GM12878 (cell line): Measurements from ENCODE around the gene BICC1. TPM values are rescaled to one million over a fixed set of nuclear protein-coding genes. Genes with fewer than 3 reads are reported as not detected.

ENCODE experiments used
- ATAC-seq: fragments of 200-7000 bp; cut with Tn5 transposase; 3 replicates; pipeline ENCODE4 v1.9.1; 2020; ENCODE audit warnings: mild to moderate bottlenecking, moderate library complexity
- BruUV-seq: library from RNA; stranded (reverse); fragments of 400-500 nt; replicated peaks from 2 replicates; lab custom pipeline; 2021; lab: Mats Ljungman, UMichigan
- CTCF ChIA-PET: fragments of 300-600 bp; sonication (Branson Sonifier 250); formaldehyde crosslinking; extraction: SDS; loops from one replicate; lab custom pipeline; 2021; ENCODE audit warnings: inconsistent platforms; lab: Yijun Ruan, JAX
- POLR2A ChIA-PET: fragments of 350-600 bp; formaldehyde crosslinking; extraction: SDS; loops from one replicate; lab custom pipeline; 2021; ENCODE audit warnings: inconsistent platforms; lab: Charles Lee
- RAD21 ChIA-PET: fragments of 300-600 bp; sonication (Branson Sonifier 250); formaldehyde crosslinking; loops from one replicate; lab custom pipeline; 2023; ENCODE audit warnings: antibody characterized with exemption; ENCODE audit not compliant: unreplicated experiment; lab: Charles Lee
- SMC1A ChIA-PET: fragments of 300-600 bp; sonication (Branson Sonifier 250); formaldehyde crosslinking; loops from one replicate; lab custom pipeline; 2023; ENCODE audit not compliant: unreplicated experiment, uncharacterized antibody; lab: Charles Lee
- DNase-seq: peaks from one replicate; pipeline ENCODE4 v3.0.0-alpha.2; 2011; ENCODE audit warnings: low read depth, low spot score
- FAIRE-seq: peaks from 3 replicates; lab custom pipeline; 2011; peaks lifted over from hg19 to GRCh38; lab: Jason Lieb, UNC
- H2AFZ ChIP-seq: 2 replicates; pipeline ENCODE4 v1.6.0; 2011; ENCODE audit warnings: low read depth, low read length, control low read depth; ENCODE audit not compliant: control insufficient read depth
- H3K27ac ChIP-seq: 2 replicates; pipeline ENCODE4 v1.5.1; 2011; ENCODE audit warnings: control low read depth; ENCODE audit not compliant: control insufficient read depth, insufficient read depth
- H3K27me3 ChIP-seq, 2 experiments: replicated peaks in 1 of 2; 2 replicates each; pipeline versions ENCODE4 v1.6.0 to v1.6.1; 2011; ENCODE audit warnings: low read length in 1 of 2; ENCODE audit not compliant: control insufficient read depth in 2 of 2, insufficient read depth in 2 of 2
- H3K36me3 ChIP-seq, 2 experiments: 2 replicates each; pipeline ENCODE4 v1.5.1; 2011; ENCODE audit warnings: low read length in 1 of 2; ENCODE audit not compliant: control insufficient read depth in 2 of 2, insufficient read depth in 2 of 2
- H3K4me1 ChIP-seq: 2 replicates; pipeline ENCODE4 v1.6.1; 2011; ENCODE audit warnings: mild to moderate bottlenecking, low read length, moderate library complexity, mixed read lengths; ENCODE audit not compliant: control insufficient read depth, insufficient read depth
- H3K4me2 ChIP-seq: 2 replicates; pipeline ENCODE4 v1.6.0; 2011; ENCODE audit warnings: control low read depth; ENCODE audit not compliant: control insufficient read depth, insufficient read depth
- H3K4me3 ChIP-seq: fragments of 200-600 bp; sonication (generic); 2 replicates; pipeline ENCODE4 v1.5.1; 2016
- H3K79me2 ChIP-seq: 2 replicates; pipeline ENCODE4 v1.6.0; 2011; ENCODE audit warnings: low read length; ENCODE audit not compliant: control insufficient read depth, insufficient read depth
- H3K9ac ChIP-seq: 2 replicates; pipeline ENCODE4 v1.8.0; 2011; ENCODE audit warnings: low read length, control low read depth, mixed read lengths; ENCODE audit not compliant: control insufficient read depth, insufficient read depth
- H3K9me3 ChIP-seq: replicated peaks from 3 replicates; pipeline ENCODE4 v1.5.1; 2011; ENCODE audit warnings: mild to moderate bottlenecking, low read length; ENCODE audit not compliant: control insufficient read depth, insufficient read depth
- H4K20me1 ChIP-seq: 2 replicates; pipeline ENCODE4 v1.6.0; 2011; ENCODE audit not compliant: control insufficient read depth, insufficient read depth
- CBX3 ChIP-seq: fragments of 200-600 bp; sonication (generic); IDR thresholded peaks from 2 replicates; pipeline ENCODE4 v1.6.1; 2016; ENCODE audit warnings: low read depth, borderline replicate concordance
- CEBPZ ChIP-seq: fragments of 150-350 bp; IDR thresholded peaks from 2 replicates; pipeline ENCODE4 v1.6.1; 2016; ENCODE audit warnings: low read depth, low read length
- CHD4 ChIP-seq: fragments of 200-600 bp; sonication (generic); IDR thresholded peaks from 2 replicates; pipeline ENCODE4 v1.6.1; 2016; ENCODE audit warnings: mild to moderate bottlenecking
- CTCF ChIP-seq, 3 experiments: IDR thresholded peaks in 2 of 3; conservative IDR thresholded peaks in 1 of 3; 2 replicates each; pipeline ENCODE4 v1.5.1; 2011; ENCODE audit warnings: low read depth in 3 of 3, low read length in 3 of 3, mild to moderate bottlenecking in 3 of 3, control low read depth in 2 of 3, moderate library complexity in 2 of 3, inconsistent platforms in 1 of 3, mixed read lengths in 1 of 3; ENCODE audit not compliant: control insufficient read depth in 2 of 3, insufficient read depth in 1 of 3; ENCODE audit errors: extremely low read depth in 1 of 3
- FOXM1 ChIP-seq: IDR thresholded peaks from 2 replicates; pipeline ENCODE4 v1.6.1; 2012; ENCODE audit warnings: low read depth, mild to moderate bottlenecking, inconsistent platforms, low read length, moderate library complexity
- HDGF ChIP-seq: fragments of 450-650 bp; IDR thresholded peaks from 2 replicates; pipeline ENCODE4 v1.6.1; 2016; ENCODE audit warnings: antibody characterized with exemption
- KLF5 ChIP-seq: fragments of 450-650 bp; IDR thresholded peaks from 2 replicates; pipeline ENCODE4 v1.6.1; 2014; ENCODE audit warnings: mild to moderate bottlenecking; ENCODE audit not compliant: partially characterized antibody
- RUNX3 ChIP-seq: IDR thresholded peaks from 2 replicates; pipeline ENCODE4 v1.6.1; 2012; ENCODE audit warnings: low read length, inconsistent platforms
- SUPT20H ChIP-seq: IDR thresholded peaks from 2 replicates; pipeline ENCODE4 v1.6.1; 2011; ENCODE audit warnings: low read depth, mild to moderate bottlenecking, low read length, moderate library complexity, borderline replicate concordance; ENCODE audit not compliant: control insufficient read depth
- TCF7 ChIP-seq: IDR thresholded peaks from 2 replicates; pipeline ENCODE4 v1.6.1; 2014; ENCODE audit warnings: antibody characterized with exemption, borderline replicate concordance
- YY1 ChIP-seq: IDR thresholded peaks from 2 replicates; pipeline ENCODE4 v1.6.1; 2011; ENCODE audit warnings: low read depth, mild to moderate bottlenecking, low read length
- ZBED1 ChIP-seq: IDR thresholded peaks from 2 replicates; pipeline ENCODE4 v1.6.1; 2016; ENCODE audit warnings: borderline replicate concordance
- ZNF384 ChIP-seq: IDR thresholded peaks from 2 replicates; pipeline ENCODE4 v1.6.1; 2012; ENCODE audit warnings: low read depth, mild to moderate bottlenecking, low read length, improper control_type of control experiment, borderline replicate concordance
- ZNF622 ChIP-seq: fragments of 450-650 bp; IDR thresholded peaks from 2 replicates; pipeline ENCODE4 v1.6.1; 2017; ENCODE audit warnings: mild to moderate bottlenecking, inconsistent platforms
- WGBS: methylation state at CpG from one replicate; pipeline ENCODE4 v1.1.6; 2016; ENCODE audit warnings: low lambda C conversion rate; ENCODE audit not compliant: insufficient replicate concordance, insufficient coverage; ENCODE audit errors: missing lambda C conversion rate; 5-methylcytosine and 5-hydroxymethylcytosine counted together
- in situ Hi-C: fragments of 300-500 bp; cut with MboI; formaldehyde crosslinking; loops from 9 replicates; pipeline ENCODE4 v1.14.3; 2018; ENCODE audit warnings: mixed read lengths
- intact Hi-C: fragments of 100-400 bp; cut with micrococcal nuclease; formaldehyde crosslinking; loops from one replicate; pipeline ENCODE4 v1.14.2; 2022; ENCODE audit not compliant: unreplicated experiment
- polyA plus RNA-seq, 11 experiments: library from polyadenylated mRNA; depleted of rRNA in 4 of 11; unstranded in 6 of 11; stranded (reverse) in 5 of 11; fragments of >200 nt; fragmentation: Nextera tagmentation in 4 of 11; fragmentation: Illumina TruSeq in 1 of 11; extraction: Ambion mirVana in 4 of 11; extraction: Trizol in 1 of 11; gene quantifications; 1 replicate in 1 of 11; 2 replicates in 10 of 11; pipeline versions ENCODE4 v1.2.1 to v1.2.3, GENCODE V29; 2011 to 2016; ENCODE audit warnings: inconsistent platforms in 2 of 11, missing spikeins in 2 of 11, low read depth in 1 of 11
- total RNA-seq, 4 experiments: library from RNA; depleted of rRNA in 3 of 4; stranded (reverse); fragments of >200 nt in 3 of 4; fragmentation: Illumina TruSeq in 1 of 4; extraction: Trizol in 1 of 4; gene quantifications; 2 replicates each; pipeline versions ENCODE4 v1.2.1 to v1.2.3, GENCODE V29; 2013 to 2021

The BICC1 gene
- total and polyA plus RNA-seq, 10 of the 15 experiments (the other 5 are each of a cell fraction or from before 2014, with no cell fraction given) = 0.01 to 0.10 (median 0.04) TPM; not detected in 5

DNA sequence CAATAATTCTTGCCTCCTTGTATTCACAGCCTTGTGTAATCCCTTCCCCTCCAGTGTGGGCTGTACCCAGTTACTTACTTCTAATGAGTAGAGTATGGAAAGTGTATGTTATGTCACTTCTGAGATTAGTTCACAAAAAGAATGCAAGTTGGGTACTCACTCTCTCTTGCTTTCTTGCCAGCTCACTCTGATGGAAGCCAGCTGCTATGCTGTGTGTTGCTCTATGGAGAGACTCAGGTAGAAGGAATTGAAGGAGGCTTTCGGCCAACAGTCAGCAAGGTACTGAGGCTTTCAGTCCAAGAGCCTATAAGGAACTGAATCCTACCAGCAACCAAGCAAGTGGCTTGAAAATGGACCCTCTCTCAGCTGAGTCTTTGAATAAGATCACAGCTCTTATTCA, 9.7 kb upstream of the BICC1 start (continued):
- TF ChIP-seq CEBPZ (no peak), ZNF622 (no peak), TCF7 (no peak), CHD4 (no peak)

- Histone ChIP-seq H3K27ac (no peak overlapping the region), H3K4me2 (no peak overlapping the region), H3K9ac (no peak overlapping the region), H3K9me3 (no peaks in the 10 kb centered on the region), H3K79me2 (no peaks in the 10 kb centered on the region), H3K36me3 (no peaks in the 10 kb centered on the region), H3K4me3 (no peak overlapping the region), H2AFZ (no peak overlapping the region), H4K20me1 (no peaks in the 10 kb centered on the region), H3K27me3 (peaks cover 2 to 5% of the 10 kb centered on the region in 2 experiments; a peak in 3 of 4 replicates), H3K4me1 (no peaks in the 10 kb centered on the region)
- in situ Hi-C loops = no loop called here
- ChIA-PET CTCF (interaction anchor here (0.8 kb wide), 1 partner anchor 9 kb away, joined by 3 read pairs; no protein-coding TSS in a partner anchor), SMC1A (interaction anchor here (0.6 kb wide), 1 partner anchor 209 kb away, joined by 3 read pairs; no protein-coding TSS in a partner anchor), RAD21 (no interaction called here), POLR2A (no interaction called here)
- TF ChIP-seq YY1 = no peak
- no peak for TF ChIP-seq CTCF (IDR thresholded peaks at IDR 0.05 in 2 of 3, conservative IDR thresholded peaks at IDR 0.05 in 1 of 3; ENCODE audit: control insufficient read depth in 2 of 3, extremely low read depth in 1 of 3, insufficient read depth in 1 of 3, low read depth in 3 of 3, low read length in 3 of 3)
- TF ChIP-seq CBX3 = no peak
- no peak for TF ChIP-seq HDGF
- no peak for TF ChIP-seq ZBED1
- TF ChIP-seq ZNF384 = no peak
- TF ChIP-seq SUPT20H = no peak
- TF ChIP-seq FOXM1 = no peak
- TF ChIP-seq KLF5 = no peak
- TF ChIP-seq RUNX3 = no peak
- WGBS = 0% methylated on average over 2 of the region's 2 CpGs
- no TSS peak for BruUV-seq
- no peak for ATAC-seq
- intact Hi-C loops = no loop called here
- no peak for FAIRE-seq
- no peak for DNase-seq
Observed at GRCh38 chr10:58508316-58508715, 4.4 kb upstream of the BICC1 start.
